HL-60/S4 treated with retinoic acid at 250 ng/mL for 4 days and 3 days (cell line): ENCODE measurements around the gene KPRP.

Source experiments
- in situ Hi-C: fragments of 300-500 bp; cut with MboI; formaldehyde crosslinking; loops from 2 replicates; pipeline ENCODE4 v1.7.0; 2022; ENCODE audit warnings: low sequenced_read_pairs

KPRP gene

DNA sequence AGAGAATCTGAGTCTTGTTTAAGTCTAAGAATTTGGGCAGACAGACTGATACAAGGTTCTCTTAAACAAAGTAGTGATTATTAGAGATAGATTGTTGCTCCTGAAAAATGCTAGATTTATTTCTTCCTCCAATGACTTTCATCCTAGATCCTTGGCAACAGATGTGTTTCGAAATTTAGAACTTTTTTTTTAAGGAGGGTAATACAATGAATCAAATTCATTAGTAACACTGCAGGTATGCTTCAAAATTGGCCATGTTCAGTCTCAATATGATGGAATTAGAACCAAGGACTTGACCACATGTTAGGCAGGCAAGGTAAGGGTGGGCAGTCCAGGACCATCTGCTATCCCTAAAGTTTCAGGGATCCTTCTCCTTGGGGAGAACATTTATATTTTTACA, 12.6 kb downstream of the KPRP start:
- in situ Hi-C loops, result no loop called here

DNA sequence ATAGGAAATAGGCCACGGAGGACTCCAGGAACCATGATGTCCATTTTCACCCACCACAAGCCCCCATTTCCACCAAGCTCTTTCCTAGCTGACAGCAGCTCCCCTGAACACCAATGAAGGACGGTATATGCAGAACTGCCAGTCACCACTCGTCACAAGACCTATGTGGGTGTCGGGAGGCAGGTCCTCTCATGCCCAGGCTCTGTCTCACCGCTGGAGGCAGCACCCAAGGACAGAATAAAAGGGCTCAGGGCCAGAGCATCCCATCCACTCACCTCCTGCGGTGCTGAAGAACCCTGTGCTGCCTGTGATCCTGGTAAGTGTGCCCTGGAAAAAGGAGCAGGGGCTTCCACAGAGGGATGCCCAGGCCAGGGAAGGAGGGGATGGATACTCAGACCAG, 17.1 kb downstream of the KPRP start, which contains the start of gene LCE1F:
TSS of gene LCE1F (plus strand) at position 266 of the 400 bp plus-strand sequence. CDS start 1,232 bp downstream, outside the sequence.
- in situ Hi-C loops, result no loop called here

DNA sequence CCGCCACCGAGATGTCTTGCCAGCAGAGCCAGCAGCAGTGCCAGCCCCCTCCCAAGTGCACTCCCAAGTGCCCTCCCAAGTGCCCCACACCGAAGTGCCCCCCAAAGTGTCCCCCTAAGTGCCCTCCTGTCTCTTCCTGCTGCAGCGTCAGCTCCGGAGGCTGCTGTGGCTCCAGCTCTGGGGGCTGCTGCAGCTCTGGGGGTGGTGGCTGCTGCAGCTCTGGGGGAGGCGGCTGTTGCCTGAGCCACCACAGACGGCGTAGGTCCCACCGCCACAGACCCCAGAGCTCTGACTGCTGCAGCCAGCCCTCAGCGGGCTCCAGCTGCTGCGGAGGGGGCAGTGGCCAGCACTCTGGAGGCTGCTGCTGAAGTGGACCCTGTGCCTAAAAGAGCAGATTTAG, 18.5 kb downstream of the KPRP start:
- in situ Hi-C loops, result no loop called here

DNA sequence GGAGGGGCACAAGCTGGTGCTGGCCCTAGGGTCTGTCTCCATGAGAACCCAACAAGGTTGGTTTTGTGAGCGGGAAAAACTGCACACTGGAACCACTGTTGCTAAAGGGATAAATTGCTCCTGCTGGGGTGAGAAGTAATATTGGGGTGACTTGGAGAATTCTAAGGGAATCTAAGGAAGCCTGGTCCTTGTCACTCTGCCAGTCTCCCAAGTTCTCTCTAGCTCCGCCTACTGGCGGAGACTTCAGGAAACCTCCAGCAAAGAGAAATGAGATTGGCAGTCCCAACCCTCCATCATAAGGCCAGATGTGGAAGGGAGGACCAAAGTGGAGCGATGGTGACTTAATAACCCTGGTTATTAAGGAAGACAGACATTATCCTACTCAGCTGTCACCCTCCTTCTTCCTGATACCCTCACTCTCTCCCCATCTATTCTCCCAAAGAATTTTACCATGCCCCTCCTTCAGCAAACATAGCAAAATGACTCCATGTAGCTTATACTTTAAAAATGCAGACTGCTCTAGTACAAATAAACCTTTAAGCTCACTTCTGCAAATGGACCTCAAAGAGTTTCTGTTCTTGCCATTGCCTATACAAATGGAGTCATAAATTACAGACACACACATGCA, 19.8 kb downstream of the KPRP start:
- in situ Hi-C loops, result no loop called here

DNA sequence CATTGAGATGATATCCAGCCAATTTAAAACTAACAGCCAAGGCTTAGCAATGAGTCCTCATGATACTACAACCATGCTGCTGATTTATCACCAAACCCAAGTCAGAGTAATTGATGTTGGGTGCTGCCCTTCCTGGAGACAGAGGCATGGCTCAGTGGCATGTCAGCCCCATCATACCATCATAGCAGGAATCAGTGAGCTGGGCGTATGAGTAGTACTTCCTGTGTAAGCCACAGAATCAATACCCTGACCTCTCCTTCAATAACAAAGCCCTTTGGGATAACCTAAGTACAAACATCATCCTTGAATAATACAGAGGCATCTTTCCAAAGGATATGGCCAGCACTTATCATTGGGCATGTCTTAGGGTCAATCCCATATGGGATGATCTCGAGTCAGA, 25.3 kb downstream of the KPRP start:
- in situ Hi-C loops, result no loop called here

DNA sequence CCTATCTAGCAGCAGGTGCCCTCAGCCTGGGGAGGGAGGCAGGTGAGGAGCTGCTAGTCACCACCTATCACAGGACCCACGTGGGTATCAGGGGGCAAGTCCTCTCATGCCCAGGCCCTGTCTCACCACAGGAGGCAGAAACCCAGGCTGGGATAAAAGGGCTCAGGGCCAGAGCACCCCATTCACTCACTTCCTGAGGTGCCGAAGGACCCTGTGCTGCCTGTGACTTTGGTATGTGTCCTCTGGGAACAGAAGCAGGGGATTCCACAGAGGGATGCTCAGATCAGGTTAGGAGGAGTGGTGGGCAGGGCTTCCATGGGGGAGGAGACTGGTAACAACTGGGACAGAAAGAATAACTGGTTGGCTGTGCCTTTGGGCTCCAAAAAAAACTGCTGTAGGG, 28.3 kb downstream of the KPRP start, which contains the start of gene LCE1E:
TSS of gene LCE1E (plus strand) at position 181 of the 400 bp plus-strand sequence. CDS start 1,043 bp downstream, outside the sequence.
- in situ Hi-C loops, result no loop called here

DNA sequence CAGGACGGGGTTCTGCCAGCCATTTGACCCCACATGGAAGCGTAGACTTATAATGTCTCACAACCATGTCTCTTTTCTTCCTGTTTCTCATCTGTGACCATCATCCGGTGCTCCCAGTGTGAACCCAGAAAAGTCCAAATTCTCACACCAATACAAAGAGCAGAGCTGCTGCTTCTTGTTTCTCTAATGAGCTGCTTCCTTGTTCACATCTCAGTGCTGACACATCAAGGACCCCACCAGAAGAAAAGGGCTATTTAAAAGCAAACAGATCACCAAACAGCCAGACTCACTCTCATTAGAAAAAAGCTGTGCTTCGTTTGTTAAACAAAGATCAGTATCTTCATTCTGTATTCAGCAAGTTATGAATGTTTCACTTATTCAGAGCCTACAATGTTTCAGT, 37.9 kb downstream of the KPRP start:
- in situ Hi-C loops, result no loop called here

DNA sequence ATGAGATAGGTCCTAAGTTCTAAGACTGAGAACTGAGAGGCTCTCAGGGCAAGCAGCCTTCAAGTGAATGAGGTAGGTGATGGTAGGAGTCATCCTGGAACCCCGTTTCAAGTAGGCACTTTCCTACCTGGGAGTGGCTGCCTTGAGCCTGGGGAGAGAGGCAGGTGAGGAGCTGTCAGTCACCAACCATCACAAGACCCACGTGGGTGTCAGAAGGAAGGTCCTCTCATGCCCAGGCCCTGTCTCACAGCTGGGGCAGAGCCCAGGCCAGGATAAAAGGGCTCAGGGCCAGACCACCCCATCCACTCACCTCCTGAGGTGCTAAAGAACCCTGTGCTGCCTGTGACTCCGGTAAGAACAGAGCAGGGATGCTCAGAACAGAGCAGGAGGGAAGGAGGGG, 38.6 kb downstream of the KPRP start, which contains the start of gene LCE1D:
TSS of gene LCE1D (plus strand) at position 301 of the 400 bp plus-strand sequence. CDS start 1,074 bp downstream, outside the sequence.
- in situ Hi-C loops, result no loop called here

DNA sequence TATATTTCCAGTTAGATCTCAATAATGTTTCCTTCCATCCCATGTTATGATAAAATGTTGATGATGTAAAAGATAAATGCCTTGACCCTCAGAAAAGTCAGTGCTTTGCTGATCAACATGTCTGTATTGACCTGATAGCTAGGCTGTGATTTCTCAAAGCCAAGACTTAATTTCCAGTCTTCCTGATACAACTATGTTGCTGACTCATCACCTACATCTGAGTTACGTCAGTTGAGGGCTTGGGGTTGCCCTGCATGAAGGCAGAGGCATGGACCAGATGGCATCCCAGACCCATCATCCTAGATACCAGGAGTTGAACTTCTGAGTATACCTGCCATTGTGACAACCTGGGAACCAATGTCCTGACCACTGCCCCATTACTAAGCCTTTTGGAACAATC, 43.5 kb downstream of the KPRP start:
- in situ Hi-C loops, result no loop called here

DNA sequence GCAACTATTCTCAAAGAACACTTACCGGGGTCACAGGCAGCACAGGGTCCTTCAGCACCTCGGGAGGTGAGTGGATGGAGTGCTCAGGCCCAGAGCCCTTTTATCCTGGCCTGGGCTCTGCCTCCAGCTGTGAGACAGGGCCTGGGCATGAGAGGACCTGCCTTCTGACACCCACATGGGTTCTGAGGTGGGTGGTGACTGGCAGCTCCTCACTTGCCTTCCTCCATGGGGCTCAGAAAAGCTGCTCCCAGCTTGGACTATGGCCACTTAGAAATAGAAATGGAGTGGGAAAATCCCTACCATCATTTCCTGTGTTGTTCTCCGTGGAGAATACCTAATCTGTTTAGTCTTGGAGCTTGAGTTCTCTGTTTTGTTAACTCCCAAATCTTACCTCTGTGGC, 48.8 kb downstream of the KPRP start, which contains the start of gene LCE1C:
TSS of gene LCE1C (minus strand) at position 76 of the 400 bp plus-strand sequence. CDS start 1,173 bp downstream, outside the sequence.
- in situ Hi-C loops, result no loop called here

DNA sequence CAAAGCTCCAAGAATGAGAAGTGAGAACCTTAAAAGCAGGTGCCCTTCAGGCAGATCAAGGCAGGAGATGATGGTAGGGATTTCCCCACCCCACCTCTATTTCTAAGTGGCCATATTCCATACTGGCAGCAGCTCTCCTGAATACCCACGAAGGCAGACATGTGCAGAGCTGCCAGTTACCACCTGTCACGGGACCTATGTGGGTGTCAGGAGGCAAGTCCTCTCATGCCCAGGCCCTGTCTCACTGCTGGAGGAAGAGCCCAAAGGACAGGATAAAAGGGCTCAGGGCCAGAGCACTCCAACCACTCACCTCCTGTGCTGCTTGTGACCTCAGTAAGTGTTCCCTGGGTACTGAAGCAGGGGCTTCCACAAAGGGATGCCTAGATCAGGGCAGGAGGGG, 53.2 kb downstream of the KPRP start:
- in situ Hi-C loops, result no loop called here
